Measurements from ENCODE around the gene CNTD1. TPM values are rescaled to one million over a fixed set of nuclear protein-coding genes. Genes with fewer than 3 reads are reported as not detected.
"Not testable (repeated sequence)": the region's sequence is repeated elsewhere in the genome, so short reads cannot be mapped to it uniquely, and the experiment has no call there.

The CNTD1 gene
- total RNA-seq, 1 donor from 2014 or later = not detected

DNA sequence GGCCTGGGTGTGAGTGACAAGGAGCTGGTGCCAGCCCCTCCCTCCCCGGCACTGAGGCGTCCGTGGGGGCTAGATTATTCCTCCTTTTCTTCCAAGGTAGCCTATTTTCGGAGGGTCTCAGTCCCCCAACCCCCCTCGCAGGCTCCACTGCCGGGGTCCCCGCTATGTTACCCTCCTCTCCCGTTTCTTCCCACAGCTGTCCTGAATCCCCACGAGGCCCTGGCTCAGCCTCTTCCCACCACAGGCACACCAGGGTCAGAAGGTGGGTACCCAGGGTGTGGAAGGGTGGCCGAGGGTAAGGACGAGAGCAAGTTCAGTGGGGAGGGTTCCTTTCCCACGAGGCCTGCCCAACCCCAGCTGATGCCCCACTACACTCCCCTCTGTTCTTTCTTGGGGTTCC lies 37.0 kb upstream of the CNTD1 start:
- Histone ChIP-seq H3K27ac (ENCODE audit: low read depth, low read length) (no peak overlapping the region), H3K36me3 (ENCODE audit: insufficient read depth, low read length) (no peaks in the 10 kb centered on the region), H3K4me3 (ENCODE audit: insufficient read depth, low read depth, low read length) (peak overlapping the region; percentile 39), H3K4me1 (ENCODE audit: insufficient read depth, low read length) (peaks cover 2% of the 10 kb centered on the region), H3K9ac (ENCODE audit: low read length) (peak overlapping the region; percentile 48), H2AFZ (ENCODE audit: low read depth, low read length) (peak overlapping the region; percentile 92), H3K9me3 (ENCODE audit: insufficient read depth, low read depth, low read length) (peaks cover 4% of the 10 kb centered on the region), H3K4me2 (ENCODE audit: low read length) (peak overlapping the region; percentile 85), H4K20me1 (ENCODE audit: insufficient read depth, low read length) (no peaks in the 10 kb centered on the region), H3K79me2 (ENCODE audit: insufficient read depth, low read length) (no peaks in the 10 kb centered on the region), H3K27me3 (ENCODE audit: insufficient read depth, low read length) (peaks cover 19% of the 10 kb centered on the region)
- FAIRE-seq (no peak), DNase-seq (ENCODE audit: low read depth) (no peak)
- Mint-ChIP-seq H3K4me1 (ENCODE audit: low read depth, unreplicated experiment) (peaks cover 8% of the 10 kb centered on the region), H3K9me3 (ENCODE audit: unreplicated experiment) (no peaks in the 10 kb centered on the region), H3K36me3 (ENCODE audit: low read depth, unreplicated experiment) (no peaks in the 10 kb centered on the region), H3K27ac (ENCODE audit: unreplicated experiment) (no peak overlapping the region), H3K27me3 (ENCODE audit: low read depth, unreplicated experiment) (peaks cover 17% of the 10 kb centered on the region), H3K4me3 (ENCODE audit: unreplicated experiment) (no peak overlapping the region)
- TF ChIP-seq EZH2 (IDR thresholded peaks at IDR 0.05; ENCODE audit: insufficient read depth, low read length) = no peak

DNA sequence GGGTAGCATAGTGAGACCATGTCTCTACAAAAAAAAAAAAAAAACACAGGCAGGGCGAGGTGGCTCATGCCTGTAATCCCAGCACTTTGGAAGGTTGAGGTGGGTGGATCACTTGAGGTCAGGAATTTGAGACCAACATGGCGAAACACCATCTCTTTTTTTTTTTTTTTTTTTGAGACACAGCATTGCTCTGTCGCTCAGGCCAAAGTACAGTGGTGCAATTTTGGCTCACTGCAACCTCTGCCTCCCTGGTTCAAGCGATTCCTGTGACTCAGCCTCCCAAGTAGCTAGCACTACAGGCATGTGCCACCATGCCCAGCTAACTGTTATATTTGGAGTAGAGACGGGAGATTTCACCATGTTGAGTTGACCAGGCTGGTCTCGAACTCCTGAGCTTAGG lies 32.5 kb upstream of the CNTD1 start:
- Mint-ChIP-seq H3K9me3 (ENCODE audit: unreplicated experiment) (no peaks in the 10 kb centered on the region), H3K4me1 (ENCODE audit: low read depth, unreplicated experiment) (peaks cover 11% of the 10 kb centered on the region), H3K27ac (ENCODE audit: unreplicated experiment) (no peak overlapping the region), H3K27me3 (ENCODE audit: low read depth, unreplicated experiment) (peaks cover 9% of the 10 kb centered on the region), H3K4me3 (ENCODE audit: unreplicated experiment) (no peak overlapping the region), H3K36me3 (ENCODE audit: low read depth, unreplicated experiment) (no peaks in the 10 kb centered on the region)
- Histone ChIP-seq H3K9ac (ENCODE audit: low read length) (no peak overlapping the region), H3K27me3 (ENCODE audit: insufficient read depth, low read length) (no peaks in the 10 kb centered on the region), H3K4me1 (ENCODE audit: insufficient read depth, low read length) (peaks cover 2% of the 10 kb centered on the region), H3K9me3 (ENCODE audit: insufficient read depth, low read depth, low read length) (no peaks in the 10 kb centered on the region), H3K4me2 (ENCODE audit: low read length) (no peak overlapping the region), H3K36me3 (ENCODE audit: insufficient read depth, low read length) (no peaks in the 10 kb centered on the region), H3K79me2 (ENCODE audit: insufficient read depth, low read length) (no peaks in the 10 kb centered on the region), H2AFZ (ENCODE audit: low read depth, low read length) (no peak overlapping the region), H3K27ac (ENCODE audit: low read depth, low read length) (no peak overlapping the region), H3K4me3 (ENCODE audit: insufficient read depth, low read depth, low read length) (no peak overlapping the region), H4K20me1 (ENCODE audit: insufficient read depth, low read length) (no peaks in the 10 kb centered on the region)
- TF ChIP-seq EZH2 (IDR thresholded peaks at IDR 0.05; ENCODE audit: insufficient read depth, low read length) = no peak
- TF ChIP-seq, protein P1, sequence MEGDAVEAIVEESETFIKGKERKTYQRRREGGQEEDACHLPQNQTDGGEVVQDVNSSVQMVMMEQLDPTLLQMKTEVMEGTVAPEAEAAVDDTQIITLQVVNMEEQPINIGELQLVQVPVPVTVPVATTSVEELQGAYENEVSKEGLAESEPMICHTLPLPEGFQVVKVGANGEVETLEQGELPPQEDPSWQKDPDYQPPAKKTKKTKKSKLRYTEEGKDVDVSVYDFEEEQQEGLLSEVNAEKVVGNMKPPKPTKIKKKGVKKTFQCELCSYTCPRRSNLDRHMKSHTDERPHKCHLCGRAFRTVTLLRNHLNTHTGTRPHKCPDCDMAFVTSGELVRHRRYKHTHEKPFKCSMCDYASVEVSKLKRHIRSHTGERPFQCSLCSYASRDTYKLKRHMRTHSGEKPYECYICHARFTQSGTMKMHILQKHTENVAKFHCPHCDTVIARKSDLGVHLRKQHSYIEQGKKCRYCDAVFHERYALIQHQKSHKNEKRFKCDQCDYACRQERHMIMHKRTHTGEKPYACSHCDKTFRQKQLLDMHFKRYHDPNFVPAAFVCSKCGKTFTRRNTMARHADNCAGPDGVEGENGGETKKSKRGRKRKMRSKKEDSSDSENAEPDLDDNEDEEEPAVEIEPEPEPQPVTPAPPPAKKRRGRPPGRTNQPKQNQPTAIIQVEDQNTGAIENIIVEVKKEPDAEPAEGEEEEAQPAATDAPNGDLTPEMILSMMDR (IDR thresholded peaks at IDR 0.05; ENCODE audit: insufficient read depth, low read depth, low read length) = no peak
- FAIRE-seq = no peak
- DNase-seq (ENCODE audit: low read depth) = no peak

DNA sequence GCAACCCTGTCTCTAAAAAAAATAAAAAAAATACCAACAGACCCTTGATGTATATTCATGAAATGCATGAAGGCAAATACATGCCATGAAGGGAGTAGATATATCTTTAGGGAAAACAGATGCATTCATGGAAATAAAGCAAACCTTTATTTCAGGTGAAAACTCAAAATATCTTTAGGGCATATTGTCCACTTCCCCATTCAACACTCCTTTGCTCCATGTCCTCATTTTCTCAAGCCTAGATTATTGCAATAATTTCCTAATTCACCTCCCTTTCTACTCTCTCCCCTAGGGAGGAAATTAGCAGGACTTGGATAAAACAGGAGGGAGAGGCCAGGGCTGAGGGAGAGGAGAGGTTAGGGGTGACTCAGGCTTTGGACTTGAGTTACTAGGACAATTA lies 31.1 kb upstream of the CNTD1 start:
- Histone ChIP-seq H3K4me2 (ENCODE audit: low read length) (no peak overlapping the region), H3K36me3 (ENCODE audit: insufficient read depth, low read length) (no peaks in the 10 kb centered on the region), H3K4me3 (ENCODE audit: insufficient read depth, low read depth, low read length) (no peak overlapping the region), H3K27ac (ENCODE audit: low read depth, low read length) (no peak overlapping the region), H3K4me1 (ENCODE audit: insufficient read depth, low read length) (peaks cover 7% of the 10 kb centered on the region), H2AFZ (ENCODE audit: low read depth, low read length) (no peak overlapping the region), H3K9me3 (ENCODE audit: insufficient read depth, low read depth, low read length) (no peaks in the 10 kb centered on the region), H4K20me1 (ENCODE audit: insufficient read depth, low read length) (no peaks in the 10 kb centered on the region), H3K79me2 (ENCODE audit: insufficient read depth, low read length) (no peaks in the 10 kb centered on the region), H3K27me3 (ENCODE audit: insufficient read depth, low read length) (no peaks in the 10 kb centered on the region), H3K9ac (ENCODE audit: low read length) (no peak overlapping the region)
- H3K27ac Mint-ChIP-seq (ENCODE audit: unreplicated experiment) = no peak overlapping the region
- no peak for TF ChIP-seq EZH2 (IDR thresholded peaks at IDR 0.05; ENCODE audit: insufficient read depth, low read length)
- TF ChIP-seq, protein P1 (IDR thresholded peaks at IDR 0.05; ENCODE audit: insufficient read depth, low read depth, low read length) = no peak
- H3K36me3 Mint-ChIP-seq (ENCODE audit: low read depth, unreplicated experiment) = no peaks in the 10 kb centered on the region
- H3K4me1 Mint-ChIP-seq (ENCODE audit: low read depth, unreplicated experiment) = peaks cover 21% of the 10 kb centered on the region
- no peak overlapping the region for H3K4me3 Mint-ChIP-seq (ENCODE audit: unreplicated experiment)
- peaks cover 5% of the 10 kb centered on the region for H3K27me3 Mint-ChIP-seq (ENCODE audit: low read depth, unreplicated experiment)
- no peaks in the 10 kb centered on the region for H3K9me3 Mint-ChIP-seq (ENCODE audit: unreplicated experiment)
- FAIRE-seq (no peak), DNase-seq (ENCODE audit: low read depth) (no peak)

DNA sequence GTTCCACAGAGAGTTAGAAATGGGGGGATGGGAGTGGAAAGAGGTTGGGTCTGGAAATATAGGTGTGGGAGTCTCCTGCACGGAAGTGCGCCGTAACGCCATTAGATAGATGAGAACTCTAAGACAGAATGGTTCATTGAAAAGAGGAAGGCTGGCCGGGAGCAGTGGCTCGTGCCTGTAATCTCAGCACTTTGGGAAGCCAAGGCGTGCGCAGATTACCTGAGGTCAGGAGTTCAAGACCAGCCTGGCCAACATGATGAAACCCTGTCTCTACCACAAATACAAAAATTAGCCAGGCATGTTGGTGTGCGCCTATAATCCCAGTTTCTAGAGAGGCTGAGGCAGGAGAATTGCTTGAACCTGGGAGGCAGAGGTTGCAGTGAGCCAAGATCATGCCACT lies 30.7 kb upstream of the CNTD1 start:
- H3K27ac Mint-ChIP-seq (ENCODE audit: unreplicated experiment); H3K27ac ChIP-seq (ENCODE audit: low read depth, low read length); H4K20me1 ChIP-seq (ENCODE audit: insufficient read depth, low read length); H3K27me3 ChIP-seq (ENCODE audit: insufficient read depth, low read length); H3K36me3 Mint-ChIP-seq (ENCODE audit: low read depth, unreplicated experiment); H3K9ac ChIP-seq (ENCODE audit: low read length); H3K9me3 Mint-ChIP-seq (ENCODE audit: unreplicated experiment); H3K27me3 Mint-ChIP-seq (ENCODE audit: low read depth, unreplicated experiment); H2AFZ ChIP-seq (ENCODE audit: low read depth, low read length); FAIRE-seq; H3K36me3 ChIP-seq (ENCODE audit: insufficient read depth, low read length); H3K9me3 ChIP-seq (ENCODE audit: insufficient read depth, low read depth, low read length); H3K79me2 ChIP-seq (ENCODE audit: insufficient read depth, low read length); H3K4me3 ChIP-seq (ENCODE audit: insufficient read depth, low read depth, low read length); DNase-seq (ENCODE audit: low read depth); H3K4me2 ChIP-seq (ENCODE audit: low read length): not testable (repeated sequence)
- Mint-ChIP-seq H3K4me3 (ENCODE audit: unreplicated experiment) (peak overlapping the region; percentile 4), H3K4me1 (ENCODE audit: low read depth, unreplicated experiment) (peaks cover 21% of the 10 kb centered on the region)
- H3K4me1 ChIP-seq (ENCODE audit: insufficient read depth, low read length) = peaks cover 11% of the 10 kb centered on the region

DNA sequence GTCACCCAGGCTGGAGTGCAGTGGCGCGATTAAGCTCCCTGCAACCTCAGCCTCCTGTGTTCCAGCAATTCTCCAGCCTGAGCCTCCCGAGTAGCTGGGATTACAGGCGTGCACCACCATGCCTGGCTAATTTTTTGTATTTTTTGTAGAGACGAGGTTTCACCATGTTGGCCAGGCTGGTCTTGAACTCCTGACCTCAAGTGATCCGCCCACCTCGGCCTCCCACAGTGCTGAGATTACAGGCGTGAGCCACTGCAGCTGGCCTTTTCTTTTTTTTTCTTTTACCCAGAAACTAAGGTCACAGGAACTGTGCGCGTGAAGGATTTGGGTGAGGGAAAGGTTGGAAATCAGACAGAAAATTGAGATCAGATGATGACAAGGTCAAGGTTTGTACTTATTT lies 28.7 kb upstream of the CNTD1 start:
- not testable (repeated sequence) for FAIRE-seq; H3K9ac ChIP-seq (ENCODE audit: low read length); H3K79me2 ChIP-seq (ENCODE audit: insufficient read depth, low read length); H3K27me3 ChIP-seq (ENCODE audit: insufficient read depth, low read length); H3K27ac Mint-ChIP-seq (ENCODE audit: unreplicated experiment); H3K9me3 Mint-ChIP-seq (ENCODE audit: unreplicated experiment); H3K4me3 ChIP-seq (ENCODE audit: insufficient read depth, low read depth, low read length); H4K20me1 ChIP-seq (ENCODE audit: insufficient read depth, low read length); H3K27ac ChIP-seq (ENCODE audit: low read depth, low read length); H3K4me2 ChIP-seq (ENCODE audit: low read length); H3K36me3 ChIP-seq (ENCODE audit: insufficient read depth, low read length); H3K36me3 Mint-ChIP-seq (ENCODE audit: low read depth, unreplicated experiment); H2AFZ ChIP-seq (ENCODE audit: low read depth, low read length); H3K27me3 Mint-ChIP-seq (ENCODE audit: low read depth, unreplicated experiment); H3K4me3 Mint-ChIP-seq (ENCODE audit: unreplicated experiment); H3K9me3 ChIP-seq (ENCODE audit: insufficient read depth, low read depth, low read length); DNase-seq (ENCODE audit: low read depth)
- H3K4me1 Mint-ChIP-seq (ENCODE audit: low read depth, unreplicated experiment) = peaks cover 31% of the 10 kb centered on the region
- peaks cover 29% of the 10 kb centered on the region for H3K4me1 ChIP-seq (ENCODE audit: insufficient read depth, low read length)
